Naive B cell (primary cell): ENCODE results near the gene CAPN14. TPM values are rescaled to one million over a fixed set of nuclear protein-coding genes. Genes with fewer than 3 reads are reported as not detected.

Source experiments
- ATAC-seq, 2 donors: fragments of 150-1000 bp; cut with Tn5 transposase; 2 replicates each; pipeline ENCODE4 v1.10.0; 2021; ENCODE audit warnings: low read depth in 2 of 2, mild to moderate bottlenecking in 2 of 2, moderate library complexity in 2 of 2
- DNase-seq: peaks from one replicate; pipeline ENCODE4 v3.0.0; 2022
- H3K27ac Mint-ChIP-seq, 6 donors: one replicate each; pipeline ENCODE4 v1.8.0; 2020 to 2022; ENCODE audit warnings: mild to moderate bottlenecking in 6 of 6, mixed read lengths in 6 of 6, moderate library complexity in 5 of 6, inconsistent platforms in 2 of 6
- H3K27me3 Mint-ChIP-seq, 3 donors: one replicate each; pipeline ENCODE4 v1.8.0; 2021 to 2022; ENCODE audit warnings: mixed read lengths in 3 of 3, mild to moderate bottlenecking in 1 of 3
- H3K36me3 Mint-ChIP-seq, 2 donors: one replicate each; pipeline ENCODE4 v1.8.0; 2020 to 2022; ENCODE audit warnings: mixed read lengths in 2 of 2, inconsistent platforms in 1 of 2, mild to moderate bottlenecking in 1 of 2
- H3K4me1 Mint-ChIP-seq, 3 donors: one replicate each; pipeline ENCODE4 v1.8.0; 2020 to 2022; ENCODE audit warnings: mixed read lengths in 3 of 3, inconsistent platforms in 1 of 3, mild to moderate bottlenecking in 1 of 3, moderate library complexity in 1 of 3
- H3K4me3 Mint-ChIP-seq, 8 donors: one replicate each; pipeline ENCODE4 v1.8.0; 2020 to 2022; ENCODE audit warnings: mild to moderate bottlenecking in 8 of 8, mixed read lengths in 8 of 8, moderate library complexity in 8 of 8, inconsistent platforms in 2 of 8
- H3K9me3 Mint-ChIP-seq, 7 donors: one replicate each; pipeline ENCODE4 v1.8.0; 2020 to 2022; ENCODE audit warnings: mixed read lengths in 7 of 7, mild to moderate bottlenecking in 5 of 7, inconsistent platforms in 2 of 7, moderate library complexity in 1 of 7
- polyA plus RNA-seq, 6 donors: library from polyadenylated mRNA; unstranded; fragments of 300-500 nt; fragmentation: Illumina TruSeq; gene quantifications; one replicate each; pipeline ENCODE4 v1.2.3, GENCODE V29; 2021; ENCODE audit warnings: low read depth in 6 of 6

Gene CAPN14
- polyA plus RNA-seq, 6 donors from 2014 or later: 0.30 to 1.3 (median 1.1) TPM; not detected in 1

- Mint-ChIP-seq H3K27me3 (no peaks in the 10 kb centered on the region), H3K4me1 (peaks cover 24 to 28% (median 28%) of the 10 kb centered on the region in 3 donors), H3K9me3 (no peaks in the 10 kb centered on the region), H3K27ac (peak overlapping the region in 1 of 6 donors; percentile 42), H3K36me3 (no peaks in the 10 kb centered on the region), H3K4me3 (no peak overlapping the region)
- ATAC-seq: no peak
- DNase-seq: no peak
Observed at GRCh38 chr2:31227711-31228125, 10.4 kb upstream of the CAPN14 start.

- H3K9me3 Mint-ChIP-seq: no peaks in the 10 kb centered on the region
- H3K4me1 Mint-ChIP-seq: peaks cover 25 to 34% (median 29%) of the 10 kb centered on the region in 3 donors
- H3K27ac Mint-ChIP-seq: no peak overlapping the region
- DNase-seq (no peak), ATAC-seq (no peak)
- no peaks in the 10 kb centered on the region for H3K27me3 Mint-ChIP-seq
- H3K4me3 Mint-ChIP-seq: no peak overlapping the region
- no peaks in the 10 kb centered on the region for H3K36me3 Mint-ChIP-seq
Observed at GRCh38 chr2:31227110-31227509, 9.8 kb upstream of the CAPN14 start.

- H3K4me1 Mint-ChIP-seq: peaks cover 31 to 42% (median 34%) of the 10 kb centered on the region in 3 donors
- H3K27ac Mint-ChIP-seq: peak overlapping the region in 2 of 6 donors; percentile 10 to 36
- no peaks in the 10 kb centered on the region for H3K9me3 Mint-ChIP-seq
- ATAC-seq (no peak), DNase-seq (no peak)
- H3K36me3 Mint-ChIP-seq: no peaks in the 10 kb centered on the region
- no peaks in the 10 kb centered on the region for H3K27me3 Mint-ChIP-seq
- no peak overlapping the region for H3K4me3 Mint-ChIP-seq
Observed at GRCh38 chr2:31226266-31226665, 9.0 kb upstream of the CAPN14 start.

GRCh38 chr2:31223749-31224148, 6.4 kb upstream of the CAPN14 start:
- ATAC-seq: no peak
- Mint-ChIP-seq H3K36me3 (no peaks in the 10 kb centered on the region), H3K27ac (peak overlapping the region in 4 of 6 donors; percentile 69 to 90 (median 78)), H3K4me1 (peaks cover 47 to 67% (median 57%) of the 10 kb centered on the region in 3 donors), H3K4me3 (peak overlapping the region in 1 of 8 donors; percentile 30), H3K9me3 (peaks cover 0 to 3% (median 0%) of the 10 kb centered on the region in 7 donors), H3K27me3 (no peaks in the 10 kb centered on the region)
- no peak for DNase-seq

- H3K9me3 Mint-ChIP-seq: peaks cover 0 to 4% (median 0%) of the 10 kb centered on the region in 7 donors
- DNase-seq: no peak
- no peaks in the 10 kb centered on the region for H3K27me3 Mint-ChIP-seq
- peaks cover 54 to 72% (median 64%) of the 10 kb centered on the region in 3 donors for H3K4me1 Mint-ChIP-seq
- H3K36me3 Mint-ChIP-seq: no peaks in the 10 kb centered on the region
- ATAC-seq: no peak
- peak overlapping the region; percentile 36 to 99 (median 98) for H3K27ac Mint-ChIP-seq
- no peak overlapping the region for H3K4me3 Mint-ChIP-seq
Observed at GRCh38 chr2:31223026-31223425, 5.7 kb upstream of the CAPN14 start.

GRCh38 chr2:31222071-31222470, 4.8 kb upstream of the CAPN14 start:
- Mint-ChIP-seq H3K9me3 (peaks cover 0 to 4% (median 0%) of the 10 kb centered on the region in 7 donors), H3K27ac (peak overlapping the region; percentile 97 to 99 (median 98)), H3K36me3 (no peaks in the 10 kb centered on the region), H3K27me3 (no peaks in the 10 kb centered on the region), H3K4me1 (peaks cover 59 to 73% (median 68%) of the 10 kb centered on the region in 3 donors), H3K4me3 (peak overlapping the region in 7 of 8 donors; percentile 26 to 81 (median 64))
- ATAC-seq (peak; percentile 28 to 40), DNase-seq (peak; percentile 52)

- Mint-ChIP-seq H3K4me3 (peak overlapping the region; percentile 26 to 81 (median 68)), H3K4me1 (peaks cover 63 to 76% (median 73%) of the 10 kb centered on the region in 3 donors), H3K36me3 (no peaks in the 10 kb centered on the region), H3K27ac (peak overlapping the region; percentile 97 to 99 (median 98)), H3K27me3 (no peaks in the 10 kb centered on the region), H3K9me3 (peaks cover 0 to 4% (median 0%) of the 10 kb centered on the region in 7 donors)
- ATAC-seq (no peak), DNase-seq (no peak)
Observed at GRCh38 chr2:31221544-31221943, 4.2 kb upstream of the CAPN14 start.

- Mint-ChIP-seq H3K9me3 (peaks cover 0 to 4% (median 0%) of the 10 kb centered on the region in 7 donors), H3K36me3 (no peaks in the 10 kb centered on the region), H3K4me3 (peak overlapping the region; percentile 44 to 87 (median 68)), H3K27ac (peak overlapping the region; percentile 97 to 99 (median 99)), H3K4me1 (peaks cover 83 to 98% (median 94%) of the 10 kb centered on the region in 3 donors), H3K27me3 (no peaks in the 10 kb centered on the region)
- DNase-seq: peak; percentile 79
- ATAC-seq: peak; percentile 85 to 87
Observed at GRCh38 chr2:31219131-31219969, 2.0 kb upstream of the CAPN14 start.

GRCh38 chr2:31216734-31217133, 581 bp downstream of the CAPN14 start:
- DNase-seq: no peak
- Mint-ChIP-seq H3K27me3 (no peaks in the 10 kb centered on the region), H3K36me3 (no peaks in the 10 kb centered on the region), H3K27ac (peak overlapping the region; percentile 92 to 99 (median 96)), H3K4me1 (peaks cover 68 to 90% (median 79%) of the 10 kb centered on the region in 3 donors), H3K4me3 (peak overlapping the region in 7 of 8 donors; percentile 1 to 86 (median 58)), H3K9me3 (peaks cover 0 to 4% (median 0%) of the 10 kb centered on the region in 7 donors)
- ATAC-seq: no peak

- peak overlapping the region in 7 of 8 donors; percentile 52 to 89 (median 64) for H3K4me3 Mint-ChIP-seq
- H3K36me3 Mint-ChIP-seq: no peaks in the 10 kb centered on the region
- no peak for ATAC-seq
- H3K27me3 Mint-ChIP-seq: no peaks in the 10 kb centered on the region
- peaks cover 0 to 4% (median 0%) of the 10 kb centered on the region in 7 donors for H3K9me3 Mint-ChIP-seq
- peak overlapping the region; percentile 51 to 99 (median 84) for H3K27ac Mint-ChIP-seq
- DNase-seq: no peak
- peaks cover 55 to 67% (median 58%) of the 10 kb centered on the region in 3 donors for H3K4me1 Mint-ChIP-seq
Observed at GRCh38 chr2:31214444-31214915, 2.8 kb downstream of the CAPN14 start.

- H3K27ac Mint-ChIP-seq: peak overlapping the region in 4 of 6 donors; percentile 51 to 99 (median 88)
- peaks cover 0 to 2% (median 0%) of the 10 kb centered on the region in 7 donors for H3K9me3 Mint-ChIP-seq
- no peaks in the 10 kb centered on the region for H3K27me3 Mint-ChIP-seq
- peak overlapping the region in 6 of 8 donors; percentile 52 to 89 (median 68) for H3K4me3 Mint-ChIP-seq
- ATAC-seq (peak; percentile 37 to 68), DNase-seq (peak; percentile 27)
- H3K4me1 Mint-ChIP-seq: peaks cover 48 to 67% (median 52%) of the 10 kb centered on the region in 3 donors
- H3K36me3 Mint-ChIP-seq: no peaks in the 10 kb centered on the region
Observed at GRCh38 chr2:31213601-31214443, 3.5 kb downstream of the CAPN14 start.

GRCh38 chr2:31212659-31213600, 4.4 kb downstream of the CAPN14 start:
- H3K4me1 Mint-ChIP-seq: peaks cover 46 to 67% (median 49%) of the 10 kb centered on the region in 3 donors
- no peaks in the 10 kb centered on the region for H3K36me3 Mint-ChIP-seq
- H3K4me3 Mint-ChIP-seq: no peak overlapping the region
- H3K27me3 Mint-ChIP-seq: no peaks in the 10 kb centered on the region
- H3K27ac Mint-ChIP-seq: peak overlapping the region in 1 of 6 donors; percentile 15
- ATAC-seq (no peak), DNase-seq (no peak)
- H3K9me3 Mint-ChIP-seq: no peaks in the 10 kb centered on the region
